Erythroblast (primary cell): ENCODE measurements around the gene FTSJ1.
"Not testable (repeated sequence)": the region's sequence is repeated elsewhere in the genome, so short reads cannot be mapped to it uniquely, and the experiment has no call there.

ENCODE experiments used
- GATA1 ChIP-seq: IDR thresholded peaks from 2 replicates; pipeline ENCODE4 v1.6.1; 2011; ENCODE audit warnings: low read depth, mild to moderate bottlenecking, control low read depth, low read length, moderate library complexity
- POLR2A ChIP-seq: IDR thresholded peaks from 2 replicates; pipeline ENCODE4 v1.6.1; 2011; ENCODE audit warnings: mild to moderate bottlenecking, low read length

GRCh38 chrX:48447201-48447600, 28.8 kb upstream of the FTSJ1 start:
- TF ChIP-seq POLR2A, GATA1: not testable (repeated sequence)
